H1 (cell line): Measurements from ENCODE around the gene SRRT. TPM values are rescaled to one million over a fixed set of nuclear protein-coding genes. Genes with fewer than 3 reads are reported as not detected.

Experiments used
- JUND ChIP-seq: IDR thresholded peaks from 2 replicates; pipeline ENCODE4 v1.6.1; 2011; ENCODE audit warnings: mild to moderate bottlenecking, improper control_type of control experiment, low read length
- RAD21 ChIP-seq, 2 experiments: IDR thresholded peaks in 1 of 2; conservative IDR thresholded peaks in 1 of 2; 2 replicates each; pipeline ENCODE4 v1.6.1; 2011; ENCODE audit warnings: low read depth in 2 of 2, low read length in 2 of 2, improper control_type of control experiment in 1 of 2, inconsistent platforms in 1 of 2, mild to moderate bottlenecking in 1 of 2, moderate library complexity in 1 of 2
- TEAD4 ChIP-seq: IDR thresholded peaks from 2 replicates; pipeline ENCODE4 v1.6.1; 2012; ENCODE audit warnings: low read depth, low read length, inconsistent platforms, mixed read lengths
- polyA plus RNA-seq, 7 experiments: library from polyadenylated mRNA; depleted of rRNA in 3 of 7; stranded (reverse) in 5 of 7; unstranded in 2 of 7; fragments of >200 nt in 5 of 7; fragments of 200-250 nt in 2 of 7; gene quantifications; 1 replicate in 5 of 7; 2 replicates in 1 of 7; 4 replicates in 1 of 7; pipeline versions ENCODE4 v1.2.1 to v1.2.3, GENCODE V29; 2011 to 2013; ENCODE audit warnings: missing spikeins in 2 of 7, mixed read lengths in 2 of 7
- total RNA-seq: library from RNA; stranded (reverse); fragmentation: NEBNext Ultra II Directional; extraction: Animal tissue kit (Norgen Biotek cat#: 25700); gene quantifications from 2 replicates; pipeline ENCODE4 v1.2.1, GENCODE V29; 2021
- TF ChIP-seq, protein P1 (sequence below): IDR thresholded peaks from 2 replicates; pipeline ENCODE4 v1.6.1; 2012; ENCODE audit warnings: inconsistent platforms

The SRRT gene
- total and polyA plus RNA-seq, 2 of the 8 experiments (the other 6 are each of a cell fraction or from before 2014, with no cell fraction given) = 66.7 to 237 TPM

DNA sequence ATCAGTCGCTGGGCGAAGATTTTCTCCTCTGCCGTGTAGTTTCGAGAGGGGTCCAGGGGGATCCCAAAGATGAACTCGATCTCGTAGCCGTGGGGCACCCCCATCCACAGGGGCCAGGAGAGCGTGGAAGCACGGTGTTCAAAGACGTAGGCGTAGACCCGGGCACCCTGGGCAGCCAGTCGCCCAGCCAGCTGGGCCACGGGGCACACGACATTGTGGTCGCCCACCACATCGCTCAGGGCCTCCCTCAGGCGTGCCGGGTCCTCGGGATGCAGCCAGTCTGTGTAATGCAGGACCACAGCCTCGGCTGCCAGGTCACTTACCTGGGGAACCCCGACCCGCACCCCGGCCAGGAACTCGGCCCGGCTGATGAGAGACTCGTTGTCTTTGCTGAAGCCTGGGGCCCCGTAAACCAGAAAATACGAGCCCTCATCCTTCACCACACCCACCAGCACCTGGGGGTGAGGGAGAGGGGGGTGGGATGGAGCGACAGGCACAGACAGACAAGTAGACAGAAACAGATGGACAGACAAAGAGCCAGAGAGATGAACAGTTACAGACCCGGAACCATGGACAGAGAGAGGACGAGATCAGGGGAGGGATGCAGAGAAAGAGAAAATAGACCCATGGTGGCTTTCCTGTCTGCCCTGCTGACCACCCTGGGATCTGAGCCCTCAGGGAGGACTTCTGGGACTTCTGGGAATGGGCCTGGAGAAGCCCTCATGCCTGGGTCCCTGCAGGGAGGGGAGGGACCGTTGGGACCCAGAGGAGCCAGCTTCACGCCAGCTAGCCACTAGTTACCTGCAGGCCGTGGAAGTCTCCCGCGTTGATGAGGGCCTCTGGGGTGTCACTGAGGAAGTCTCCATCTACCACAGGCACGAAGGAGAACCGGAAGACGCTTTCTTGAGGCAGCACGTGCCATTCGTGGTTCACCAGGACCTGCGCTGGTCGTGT, 17.7 kb downstream of the SRRT start (continued):
- TF ChIP-seq RAD21 (IDR thresholded peaks at IDR 0.05 in 1 of 2, conservative IDR thresholded peaks at IDR 0.05 in 1 of 2; ENCODE audit: low read depth in 2 of 2, low read length in 2 of 2) (no peak), TEAD4 (no peak), JUND (no peak)
- TF ChIP-seq, protein P1, sequence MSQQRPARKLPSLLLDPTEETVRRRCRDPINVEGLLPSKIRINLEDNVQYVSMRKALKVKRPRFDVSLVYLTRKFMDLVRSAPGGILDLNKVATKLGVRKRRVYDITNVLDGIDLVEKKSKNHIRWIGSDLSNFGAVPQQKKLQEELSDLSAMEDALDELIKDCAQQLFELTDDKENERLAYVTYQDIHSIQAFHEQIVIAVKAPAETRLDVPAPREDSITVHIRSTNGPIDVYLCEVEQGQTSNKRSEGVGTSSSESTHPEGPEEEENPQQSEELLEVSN = no peak
